ENCODE measurements around the gene STK39.

DNA sequence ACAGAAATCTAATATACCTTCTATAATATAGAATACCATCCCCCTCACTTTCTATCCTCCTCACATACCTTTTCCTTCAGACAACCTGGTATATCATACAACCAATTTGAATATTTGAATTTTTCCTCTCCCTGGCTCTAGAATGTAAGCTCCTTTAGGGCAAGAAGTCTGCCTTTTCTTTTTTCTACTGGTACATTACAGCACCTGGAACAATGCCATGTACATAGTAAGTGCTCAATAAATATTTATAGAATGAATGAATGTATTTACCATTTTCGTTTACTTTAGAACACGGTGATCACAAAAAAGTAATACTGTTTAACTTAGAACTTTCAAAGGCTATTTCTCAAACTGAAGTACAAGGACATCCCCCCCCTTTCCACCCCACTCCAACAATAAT, 187.6 kb downstream of the STK39 start:
- TF ChIP-seq, protein P1, sequence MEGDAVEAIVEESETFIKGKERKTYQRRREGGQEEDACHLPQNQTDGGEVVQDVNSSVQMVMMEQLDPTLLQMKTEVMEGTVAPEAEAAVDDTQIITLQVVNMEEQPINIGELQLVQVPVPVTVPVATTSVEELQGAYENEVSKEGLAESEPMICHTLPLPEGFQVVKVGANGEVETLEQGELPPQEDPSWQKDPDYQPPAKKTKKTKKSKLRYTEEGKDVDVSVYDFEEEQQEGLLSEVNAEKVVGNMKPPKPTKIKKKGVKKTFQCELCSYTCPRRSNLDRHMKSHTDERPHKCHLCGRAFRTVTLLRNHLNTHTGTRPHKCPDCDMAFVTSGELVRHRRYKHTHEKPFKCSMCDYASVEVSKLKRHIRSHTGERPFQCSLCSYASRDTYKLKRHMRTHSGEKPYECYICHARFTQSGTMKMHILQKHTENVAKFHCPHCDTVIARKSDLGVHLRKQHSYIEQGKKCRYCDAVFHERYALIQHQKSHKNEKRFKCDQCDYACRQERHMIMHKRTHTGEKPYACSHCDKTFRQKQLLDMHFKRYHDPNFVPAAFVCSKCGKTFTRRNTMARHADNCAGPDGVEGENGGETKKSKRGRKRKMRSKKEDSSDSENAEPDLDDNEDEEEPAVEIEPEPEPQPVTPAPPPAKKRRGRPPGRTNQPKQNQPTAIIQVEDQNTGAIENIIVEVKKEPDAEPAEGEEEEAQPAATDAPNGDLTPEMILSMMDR (IDR thresholded peaks at IDR 0.05) = no peak
- TF ChIP-seq, protein P2, sequence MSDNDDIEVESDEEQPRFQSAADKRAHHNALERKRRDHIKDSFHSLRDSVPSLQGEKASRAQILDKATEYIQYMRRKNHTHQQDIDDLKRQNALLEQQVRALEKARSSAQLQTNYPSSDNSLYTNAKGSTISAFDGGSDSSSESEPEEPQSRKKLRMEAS (IDR thresholded peaks at IDR 0.05) = no peak
- TF ChIP-seq SREBF2 (IDR thresholded peaks at IDR 0.05) = no peak
- no peak for TF ChIP-seq ESRRA (IDR thresholded peaks at IDR 0.05; ENCODE audit: borderline replicate concordance, low read length)
- TF ChIP-seq ZC3H11A (IDR thresholded peaks at IDR 0.05) = no peak
- no peak for TF ChIP-seq HOXA7 (CRISPR knock-in tag; IDR thresholded peaks at IDR 0.05)
- TF ChIP-seq MYC (IDR thresholded peaks at IDR 0.05; ENCODE audit: borderline replicate concordance, low read length) = no peak
- no peak for TF ChIP-seq POLR2AphosphoS2 (conservative IDR thresholded peaks at IDR 0.05; ENCODE audit: low read length)
- TF ChIP-seq, protein P3, sequence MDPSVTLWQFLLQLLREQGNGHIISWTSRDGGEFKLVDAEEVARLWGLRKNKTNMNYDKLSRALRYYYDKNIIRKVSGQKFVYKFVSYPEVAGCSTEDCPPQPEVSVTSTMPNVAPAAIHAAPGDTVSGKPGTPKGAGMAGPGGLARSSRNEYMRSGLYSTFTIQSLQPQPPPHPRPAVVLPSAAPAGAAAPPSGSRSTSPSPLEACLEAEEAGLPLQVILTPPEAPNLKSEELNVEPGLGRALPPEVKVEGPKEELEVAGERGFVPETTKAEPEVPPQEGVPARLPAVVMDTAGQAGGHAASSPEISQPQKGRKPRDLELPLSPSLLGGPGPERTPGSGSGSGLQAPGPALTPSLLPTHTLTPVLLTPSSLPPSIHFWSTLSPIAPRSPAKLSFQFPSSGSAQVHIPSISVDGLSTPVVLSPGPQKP (IDR thresholded peaks at IDR 0.05; ENCODE audit: low read depth, low read length) = no peak
- TF ChIP-seq MAFK (IDR thresholded peaks at IDR 0.05; ENCODE audit: partially characterized antibody) = no peak
- TF ChIP-seq BHLHE40 (IDR thresholded peaks at IDR 0.05; ENCODE audit: low read depth, low read length) = no peak

All from A549 (cell line).